K562 (cell line): ENCODE results near the gene SPINT3.

Experiments used
- ILF3 ChIP-seq: fragments of 450-650 bp; IDR thresholded peaks from 2 replicates; pipeline ENCODE4 v1.6.1; 2018; ENCODE audit warnings: antibody characterized with exemption, mild to moderate bottlenecking, moderate library complexity, borderline replicate concordance
- JUND ChIP-seq, 2 experiments: IDR thresholded peaks; 2 replicates in 1 of 2; 3 replicates in 1 of 2; pipeline ENCODE4 v1.6.1; 2011; ENCODE audit warnings: borderline replicate concordance in 2 of 2, low read depth in 2 of 2, low read length in 2 of 2, improper control_type of control experiment in 1 of 2, missing biosample characterization in 1 of 2, missing genetic modification characterization in 1 of 2, missing genetic modification reagents in 1 of 2
- POLR2A ChIP-seq: fragments of 450-650 bp; conservative IDR thresholded peaks from 2 replicates; pipeline ENCODE4 v1.6.1; 2016
- POLR2H ChIP-seq: IDR thresholded peaks from 2 replicates; pipeline ENCODE4 v1.6.1; 2016; ENCODE audit warnings: missing genetic modification characterization, low read depth, mild to moderate bottlenecking, control low read depth, missing compliant biosample characterization, moderate library complexity
- TAF7 ChIP-seq: fragments of 450-650 bp; IDR thresholded peaks from 2 replicates; pipeline ENCODE4 v1.6.1; 2016; ENCODE audit warnings: missing genetic modification characterization, missing compliant biosample characterization
- TGIF2 ChIP-seq: sonication (generic); formaldehyde crosslinking; IDR thresholded peaks from 2 replicates; pipeline ENCODE4 v1.8.1; 2022; ENCODE audit warnings: mild to moderate bottlenecking, missing genetic modification reagents, moderate library complexity
- ZBTB1 ChIP-seq: sonication (generic); formaldehyde crosslinking; IDR thresholded peaks from 2 replicates; pipeline ENCODE4 v1.8.1; 2023; ENCODE audit warnings: missing genetic modification reagents, low read depth, mild to moderate bottlenecking, borderline replicate concordance
- ZNF644 ChIP-seq: fragments of 200-800 bp; sonication (Bioruptor generic); IDR thresholded peaks from 2 replicates; pipeline ENCODE4 v1.6.1; 2016; ENCODE audit warnings: low read depth, missing genetic modification characterization, missing compliant biosample characterization
- TF ChIP-seq, protein P1 (sequence below), 3 experiments: IDR thresholded peaks in 2 of 3; conservative IDR thresholded peaks in 1 of 3; 2 replicates each; pipeline ENCODE4 v1.5.1; 2011 to 2012; ENCODE audit warnings: low read length in 3 of 3, mild to moderate bottlenecking in 3 of 3, control low read depth in 2 of 3, improper control_type of control experiment in 1 of 3, inconsistent platforms in 1 of 3, low read depth in 1 of 3, mixed read lengths in 1 of 3, moderate library complexity in 1 of 3; ENCODE audit not compliant: insufficient read depth in 2 of 3
- TF ChIP-seq, protein P2 (sequence below): fragments of 150-350 bp; IDR thresholded peaks from 2 replicates; pipeline ENCODE4 v1.6.1; 2014; ENCODE audit warnings: low read depth, mild to moderate bottlenecking, low read length, borderline replicate concordance

- TF ChIP-seq, protein P1, sequence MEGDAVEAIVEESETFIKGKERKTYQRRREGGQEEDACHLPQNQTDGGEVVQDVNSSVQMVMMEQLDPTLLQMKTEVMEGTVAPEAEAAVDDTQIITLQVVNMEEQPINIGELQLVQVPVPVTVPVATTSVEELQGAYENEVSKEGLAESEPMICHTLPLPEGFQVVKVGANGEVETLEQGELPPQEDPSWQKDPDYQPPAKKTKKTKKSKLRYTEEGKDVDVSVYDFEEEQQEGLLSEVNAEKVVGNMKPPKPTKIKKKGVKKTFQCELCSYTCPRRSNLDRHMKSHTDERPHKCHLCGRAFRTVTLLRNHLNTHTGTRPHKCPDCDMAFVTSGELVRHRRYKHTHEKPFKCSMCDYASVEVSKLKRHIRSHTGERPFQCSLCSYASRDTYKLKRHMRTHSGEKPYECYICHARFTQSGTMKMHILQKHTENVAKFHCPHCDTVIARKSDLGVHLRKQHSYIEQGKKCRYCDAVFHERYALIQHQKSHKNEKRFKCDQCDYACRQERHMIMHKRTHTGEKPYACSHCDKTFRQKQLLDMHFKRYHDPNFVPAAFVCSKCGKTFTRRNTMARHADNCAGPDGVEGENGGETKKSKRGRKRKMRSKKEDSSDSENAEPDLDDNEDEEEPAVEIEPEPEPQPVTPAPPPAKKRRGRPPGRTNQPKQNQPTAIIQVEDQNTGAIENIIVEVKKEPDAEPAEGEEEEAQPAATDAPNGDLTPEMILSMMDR (IDR thresholded peaks at IDR 0.05 in 2 of 3, conservative IDR thresholded peaks at IDR 0.05 in 1 of 3; ENCODE audit: insufficient read depth in 2 of 3, low read depth in 1 of 3, low read length in 3 of 3), result peak in 1 of 3 experiments; percentile 8; a peak in 1 of 6 replicates
- TF ChIP-seq POLR2H (tag), result no peak
- TF ChIP-seq TGIF2 (CRISPR knock-in tag), result no peak
- TF ChIP-seq JUND (IDR thresholded peaks at IDR 0.05; ENCODE audit: borderline replicate concordance, low read depth, low read length), result no peak
- TF ChIP-seq JUND (tag; IDR thresholded peaks at IDR 0.05; ENCODE audit: borderline replicate concordance, low read depth, low read length), result no peak
- TF ChIP-seq, protein P2, sequence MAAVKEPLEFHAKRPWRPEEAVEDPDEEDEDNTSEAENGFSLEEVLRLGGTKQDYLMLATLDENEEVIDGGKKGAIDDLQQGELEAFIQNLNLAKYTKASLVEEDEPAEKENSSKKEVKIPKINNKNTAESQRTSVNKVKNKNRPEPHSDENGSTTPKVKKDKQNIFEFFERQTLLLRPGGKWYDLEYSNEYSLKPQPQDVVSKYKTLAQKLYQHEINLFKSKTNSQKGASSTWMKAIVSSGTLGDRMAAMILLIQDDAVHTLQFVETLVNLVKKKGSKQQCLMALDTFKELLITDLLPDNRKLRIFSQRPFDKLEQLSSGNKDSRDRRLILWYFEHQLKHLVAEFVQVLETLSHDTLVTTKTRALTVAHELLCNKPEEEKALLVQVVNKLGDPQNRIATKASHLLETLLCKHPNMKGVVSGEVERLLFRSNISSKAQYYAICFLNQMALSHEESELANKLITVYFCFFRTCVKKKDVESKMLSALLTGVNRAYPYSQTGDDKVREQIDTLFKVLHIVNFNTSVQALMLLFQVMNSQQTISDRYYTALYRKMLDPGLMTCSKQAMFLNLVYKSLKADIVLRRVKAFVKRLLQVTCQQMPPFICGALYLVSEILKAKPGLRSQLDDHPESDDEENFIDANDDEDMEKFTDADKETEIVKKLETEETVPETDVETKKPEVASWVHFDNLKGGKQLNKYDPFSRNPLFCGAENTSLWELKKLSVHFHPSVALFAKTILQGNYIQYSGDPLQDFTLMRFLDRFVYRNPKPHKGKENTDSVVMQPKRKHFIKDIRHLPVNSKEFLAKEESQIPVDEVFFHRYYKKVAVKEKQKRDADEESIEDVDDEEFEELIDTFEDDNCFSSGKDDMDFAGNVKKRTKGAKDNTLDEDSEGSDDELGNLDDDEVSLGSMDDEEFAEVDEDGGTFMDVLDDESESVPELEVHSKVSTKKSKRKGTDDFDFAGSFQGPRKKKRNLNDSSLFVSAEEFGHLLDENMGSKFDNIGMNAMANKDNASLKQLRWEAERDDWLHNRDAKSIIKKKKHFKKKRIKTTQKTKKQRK, result no peak
- no peak for TF ChIP-seq POLR2A
- no peak for TF ChIP-seq ZBTB1 (CRISPR knock-in tag)
- no peak for TF ChIP-seq TAF7 (tag)
- no peak for TF ChIP-seq ILF3
- no peak for TF ChIP-seq ZNF644 (tag)
Observed at GRCh38 chr20:45497971-45498494, 17.4 kb downstream of the SPINT3 start.
